ENCODE data around the gene VCPKMT.
"Not testable (repeated sequence)": the region's sequence is repeated elsewhere in the genome, so short reads cannot be mapped to it uniquely, and the experiment has no call there.

The VCPKMT gene

GRCh38 chr14:50082308-50082742 is 34.0 kb downstream of the VCPKMT start:
- peak; percentile 38 for FAIRE-seq
- no peak for DNase-seq (ENCODE audit: insufficient read length)
- TF ChIP-seq TAF1 (IDR thresholded peaks at IDR 0.05; ENCODE audit: borderline replicate concordance, low read depth, low read length) (no peak), POLR2AphosphoS5 (IDR thresholded peaks at IDR 0.05; ENCODE audit: low read depth, low read length) (no peak), POLR2A (IDR thresholded peaks at IDR 0.05; ENCODE audit: low read depth, low read length) (no peak; the same call in 1 of the 2 replicates)

GRCh38 chr14:50079103-50079502 is 37.3 kb downstream of the VCPKMT start:
- FAIRE-seq; DNase-seq (ENCODE audit: insufficient read length): not testable (repeated sequence)

- FAIRE-seq; DNase-seq (ENCODE audit: insufficient read length): not testable (repeated sequence)
These were observed 42.7 kb downstream of the VCPKMT start for GRCh38 chr14:50073663-50074062.

- TF ChIP-seq POLR2AphosphoS5 (IDR thresholded peaks at IDR 0.05; ENCODE audit: low read depth, low read length) = no peak
- FAIRE-seq = no peak
These were observed 44.0 kb downstream of the VCPKMT start for GRCh38 chr14:50072395-50072794.

GRCh38 chr14:50070840-50071548 is 45.4 kb downstream of the VCPKMT start:
- FAIRE-seq (no peak), DNase-seq (ENCODE audit: insufficient read length) (no peak)
- TF ChIP-seq POLR2AphosphoS5 (IDR thresholded peaks at IDR 0.05; ENCODE audit: low read depth, low read length) (no peak), TAF1 (IDR thresholded peaks at IDR 0.05; ENCODE audit: borderline replicate concordance, low read depth, low read length) (no peak)

More at GRCh38 chr14:50072395-50072794, 44.0 kb downstream of the VCPKMT start:
- no peak for DNase-seq (ENCODE audit: insufficient read length)

- no peak for FAIRE-seq
- DNase-seq (ENCODE audit: insufficient read length) = no peak
- TF ChIP-seq POLR2AphosphoS5 (IDR thresholded peaks at IDR 0.05; ENCODE audit: low read depth, low read length) = no peak
- TF ChIP-seq TAF1 (IDR thresholded peaks at IDR 0.05; ENCODE audit: borderline replicate concordance, low read depth, low read length) = no peak
- TF ChIP-seq POLR2A (IDR thresholded peaks at IDR 0.05; ENCODE audit: low read depth, low read length) = no peak
These were observed 46.1 kb downstream of the VCPKMT start for GRCh38 chr14:50070230-50070629.

- no peak for FAIRE-seq
- TF ChIP-seq POLR2A (IDR thresholded peaks at IDR 0.05; ENCODE audit: low read depth, low read length) (no peak), POLR2AphosphoS5 (IDR thresholded peaks at IDR 0.05; ENCODE audit: low read depth, low read length) (no peak), TAF1 (IDR thresholded peaks at IDR 0.05; ENCODE audit: borderline replicate concordance, low read depth, low read length) (no peak)
- DNase-seq (ENCODE audit: insufficient read length) = no peak
These were observed 47.0 kb downstream of the VCPKMT start for GRCh38 chr14:50069325-50069724.

- FAIRE-seq (no peak), DNase-seq (ENCODE audit: insufficient read length) (no peak)
- TF ChIP-seq POLR2AphosphoS5 (IDR thresholded peaks at IDR 0.05; ENCODE audit: low read depth, low read length) = no peak
These were observed 47.9 kb downstream of the VCPKMT start for GRCh38 chr14:50068496-50068895.

GRCh38 chr14:50067723-50068495 is 48.5 kb downstream of the VCPKMT start:
- TF ChIP-seq POLR2A (IDR thresholded peaks at IDR 0.05; ENCODE audit: low read depth, low read length) = no peak
- DNase-seq (ENCODE audit: insufficient read length) (no peak), FAIRE-seq (peak; percentile 44)

GRCh38 chr14:50065583-50065982 is 50.8 kb downstream of the VCPKMT start:
- DNase-seq (ENCODE audit: insufficient read length) (no peak), FAIRE-seq (peak; percentile 60)
- no peak for TF ChIP-seq POLR2A (IDR thresholded peaks at IDR 0.05; ENCODE audit: low read depth, low read length)

GRCh38 chr14:50064993-50065392 is 51.4 kb downstream of the VCPKMT start:
- TF ChIP-seq POLR2A (IDR thresholded peaks at IDR 0.05; ENCODE audit: low read depth, low read length) (no peak), POLR2AphosphoS5 (IDR thresholded peaks at IDR 0.05; ENCODE audit: low read depth, low read length) (no peak; the same call in 1 of the 2 replicates), TAF1 (IDR thresholded peaks at IDR 0.05; ENCODE audit: borderline replicate concordance, low read depth, low read length) (no peak)
- DNase-seq (ENCODE audit: insufficient read length) (peak; percentile 62), FAIRE-seq (peak; percentile 97)

- no peak for DNase-seq (ENCODE audit: insufficient read length)
- TF ChIP-seq POLR2A (IDR thresholded peaks at IDR 0.05; ENCODE audit: low read depth, low read length) (no peak), TAF1 (IDR thresholded peaks at IDR 0.05; ENCODE audit: borderline replicate concordance, low read depth, low read length) (no peak)
- peak; percentile 38 for FAIRE-seq
These were observed 52.4 kb downstream of the VCPKMT start for GRCh38 chr14:50063876-50064420.

All from GM12892 (cell line).